ENCODE data around the gene FAM229A. TPM values are rescaled to one million over a fixed set of nuclear protein-coding genes. Genes with fewer than 3 reads are reported as not detected.

The FAM229A gene
- polyA plus RNA-seq, 4 donors, result 4.9 to 69.8 (median 28.0) TPM

DNA sequence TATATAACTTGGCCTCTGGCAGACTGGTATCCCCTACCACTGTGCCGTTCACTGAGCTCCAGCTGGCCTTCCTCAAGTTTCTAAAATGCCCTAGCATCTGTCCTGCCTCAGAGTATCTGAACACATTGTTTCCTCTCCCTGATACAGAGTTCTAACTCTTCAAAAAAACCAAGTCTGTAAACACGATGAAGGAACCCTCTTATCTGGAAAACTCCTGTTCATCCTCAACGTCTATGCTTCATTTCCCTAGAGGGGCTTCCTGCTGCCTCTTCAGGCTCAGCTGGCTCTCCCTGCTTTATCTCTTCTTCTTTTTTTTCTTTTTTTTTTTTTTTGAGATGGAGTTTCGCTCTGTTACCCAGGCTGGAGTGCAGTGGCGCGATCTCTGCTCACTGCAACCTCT, 26.4 kb upstream of the FAM229A start:
- H3K27ac ChIP-seq (ENCODE audit: low read depth in 1 of 3, low read length in 2 of 3), result no peak overlapping the region
- no peak for FAIRE-seq
- no peak overlapping the region for H3K4me3 ChIP-seq (ENCODE audit: low read depth in 1 of 3, low read length in 3 of 3)

DNA sequence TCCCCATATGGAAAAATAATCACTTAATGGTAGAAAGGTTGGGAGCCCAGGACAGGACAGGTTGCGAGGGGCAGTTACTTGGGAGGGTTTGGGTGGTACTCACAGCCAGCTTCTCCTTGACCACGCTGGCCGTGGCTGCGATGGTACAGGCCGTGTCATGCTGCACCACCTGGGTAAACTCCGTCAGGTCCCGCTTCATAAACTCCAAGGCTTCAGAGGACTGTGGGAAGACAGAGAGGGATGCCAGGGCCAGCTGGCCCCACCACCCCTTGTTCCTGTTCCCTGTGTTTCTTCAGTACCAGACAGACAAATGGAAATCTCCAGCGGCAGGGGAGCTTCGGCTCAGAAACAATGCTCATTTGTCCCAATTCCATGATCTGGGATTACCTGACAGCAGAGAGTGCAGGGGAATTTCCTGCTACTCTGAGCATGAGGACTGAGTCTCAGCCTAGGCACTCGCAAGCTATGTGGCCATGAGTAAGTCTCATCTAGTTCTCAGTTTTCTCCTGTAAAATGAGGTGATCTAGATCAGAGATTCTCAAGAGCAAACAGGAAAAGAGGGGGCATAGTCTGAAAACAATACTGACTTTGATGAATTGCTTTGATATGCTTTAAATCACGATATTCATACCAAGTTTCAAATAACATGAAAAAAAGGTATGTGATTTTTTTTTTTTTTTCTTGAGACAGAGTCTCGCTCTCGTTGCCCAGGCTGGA, 24.5 kb upstream of the FAM229A start:
- Histone ChIP-seq H3K27ac (ENCODE audit: low read depth in 1 of 3, low read length in 2 of 3) (no peak overlapping the region), H3K4me1 (ENCODE audit: control insufficient read depth in 3 of 3, insufficient read depth in 2 of 3, low read depth in 1 of 3, low read length in 2 of 3) (no peaks in the 10 kb centered on the region), H3K4me3 (ENCODE audit: low read depth in 1 of 3, low read length in 3 of 3) (no peak overlapping the region), H3K9me3 (ENCODE audit: control insufficient read depth in 2 of 2, insufficient read depth in 1 of 2, low read depth in 1 of 2, low read length in 1 of 2) (no peaks in the 10 kb centered on the region), H3K36me3 (ENCODE audit: control insufficient read depth in 3 of 3, insufficient read depth in 2 of 3, low read depth in 1 of 3, low read length in 3 of 3) (peaks cover 11 to 61% (median 29%) of the 10 kb centered on the region in 3 donors), H3K27me3 (ENCODE audit: control insufficient read depth in 3 of 3, insufficient read depth in 3 of 3, low read length in 3 of 3) (no peaks in the 10 kb centered on the region)
- DNase-seq (no peak), FAIRE-seq (no peak)
- WGBS, 3 donors, result 91 to 94% (median 93%) methylated on average over 13 of the region's 13 CpGs

More for the DNA sequence above, 26.4 kb upstream of the FAM229A start:
- no peak for DNase-seq
- WGBS, 3 donors, result 80 to 89% (median 84%) methylated on average over 4 to 6 of the region's 6 CpGs
- peaks cover 7 to 54% (median 25%) of the 10 kb centered on the region in 3 donors for H3K36me3 ChIP-seq (ENCODE audit: control insufficient read depth in 3 of 3, insufficient read depth in 2 of 3, low read depth in 1 of 3, low read length in 3 of 3)
- H3K27me3 ChIP-seq (ENCODE audit: control insufficient read depth in 3 of 3, insufficient read depth in 3 of 3, low read length in 3 of 3), result no peaks in the 10 kb centered on the region
- H3K4me1 ChIP-seq (ENCODE audit: control insufficient read depth in 3 of 3, insufficient read depth in 2 of 3, low read depth in 1 of 3, low read length in 2 of 3), result peaks cover 0 to 8% (median 8%) of the 10 kb centered on the region in 3 donors
- H3K9me3 ChIP-seq (ENCODE audit: control insufficient read depth in 2 of 2, insufficient read depth in 1 of 2, low read depth in 1 of 2, low read length in 1 of 2), result no peaks in the 10 kb centered on the region

DNA sequence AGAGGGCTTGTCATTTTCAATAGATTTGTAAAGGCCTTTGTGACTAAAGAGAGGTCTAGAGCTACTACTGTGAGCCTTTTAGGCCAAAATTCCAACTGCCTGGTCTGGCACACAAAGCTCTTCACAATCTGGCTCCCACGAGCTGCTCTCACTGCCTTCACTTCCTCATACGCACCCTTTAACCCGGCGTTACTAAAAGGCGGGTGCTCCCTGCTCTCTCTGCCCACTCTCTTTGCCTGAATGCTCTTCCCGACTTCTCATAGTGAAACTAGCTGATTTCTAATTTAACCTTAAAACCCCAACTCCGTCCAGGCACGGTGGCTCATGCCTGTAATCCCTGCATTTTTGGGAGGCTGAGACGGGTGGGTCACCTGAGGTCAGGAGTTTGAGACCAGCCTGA, 17.8 kb upstream of the FAM229A start:
- Histone ChIP-seq H3K27ac (ENCODE audit: low read depth in 1 of 3, low read length in 2 of 3) (no peak overlapping the region), H3K36me3 (ENCODE audit: control insufficient read depth in 3 of 3, insufficient read depth in 2 of 3, low read depth in 1 of 3, low read length in 3 of 3) (peaks cover 24 to 81% (median 55%) of the 10 kb centered on the region in 3 donors), H3K4me1 (ENCODE audit: control insufficient read depth in 3 of 3, insufficient read depth in 2 of 3, low read depth in 1 of 3, low read length in 2 of 3) (no peaks in the 10 kb centered on the region), H3K9me3 (ENCODE audit: control insufficient read depth in 2 of 2, insufficient read depth in 1 of 2, low read depth in 1 of 2, low read length in 1 of 2) (no peaks in the 10 kb centered on the region), H3K27me3 (ENCODE audit: control insufficient read depth in 3 of 3, insufficient read depth in 3 of 3, low read length in 3 of 3) (no peaks in the 10 kb centered on the region), H3K4me3 (ENCODE audit: low read depth in 1 of 3, low read length in 3 of 3) (no peak overlapping the region)
- 88 to 96% (median 88%) methylated on average over 9 of the region's 9 CpGs for whole genome bisulfite sequencing, 3 donors
- FAIRE-seq (no peak), DNase-seq (no peak)

DNA sequence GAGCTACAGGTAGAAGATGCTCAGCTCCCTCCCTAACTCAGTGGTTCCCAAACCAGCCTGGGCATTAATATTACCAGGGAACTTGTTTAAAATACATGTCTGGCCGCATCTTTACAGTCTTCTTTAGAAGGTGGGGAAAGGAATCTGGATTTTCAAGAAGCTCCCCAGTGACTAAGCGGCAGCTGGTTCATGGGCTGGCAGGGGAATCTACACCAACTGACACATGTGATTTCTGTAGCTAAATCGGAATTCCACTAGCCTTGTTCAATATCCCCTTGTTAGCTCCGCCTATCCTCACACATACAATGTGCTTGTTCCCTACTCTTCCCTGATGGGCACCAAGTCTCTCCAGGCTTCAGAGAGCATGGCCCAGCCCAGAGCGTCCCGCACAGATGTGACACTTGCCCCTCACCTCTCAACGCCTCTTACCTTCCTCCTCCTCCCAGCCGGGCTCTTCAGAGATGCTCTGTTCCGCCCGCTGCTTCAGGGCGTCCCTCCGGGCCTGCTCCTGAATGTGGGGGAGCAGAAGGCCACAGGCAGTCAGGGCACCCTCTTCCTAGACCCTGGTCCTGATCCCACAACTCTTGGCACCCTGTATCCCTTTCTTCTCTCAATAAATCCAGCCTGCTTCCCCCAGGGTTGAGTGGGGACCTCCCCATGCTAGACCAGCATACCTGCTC, 15.4 kb upstream of the FAM229A start:
- H3K4me1 ChIP-seq (ENCODE audit: control insufficient read depth in 3 of 3, insufficient read depth in 2 of 3, low read depth in 1 of 3, low read length in 2 of 3), result no peaks in the 10 kb centered on the region
- H3K27me3 ChIP-seq (ENCODE audit: control insufficient read depth in 3 of 3, insufficient read depth in 3 of 3, low read length in 3 of 3), result no peaks in the 10 kb centered on the region
- WGBS, 3 donors, result 90 to 93% (median 92%) methylated on average over 12 of the region's 12 CpGs
- H3K9me3 ChIP-seq (ENCODE audit: control insufficient read depth in 2 of 2, insufficient read depth in 1 of 2, low read depth in 1 of 2, low read length in 1 of 2), result no peaks in the 10 kb centered on the region
- FAIRE-seq, result no peak
- no peak overlapping the region for H3K27ac ChIP-seq (ENCODE audit: low read depth in 1 of 3, low read length in 2 of 3)
- no peak overlapping the region for H3K4me3 ChIP-seq (ENCODE audit: low read depth in 1 of 3, low read length in 3 of 3)
- peaks cover 33 to 90% (median 59%) of the 10 kb centered on the region in 3 donors for H3K36me3 ChIP-seq (ENCODE audit: control insufficient read depth in 3 of 3, insufficient read depth in 2 of 3, low read depth in 1 of 3, low read length in 3 of 3)
- DNase-seq, result no peak

DNA sequence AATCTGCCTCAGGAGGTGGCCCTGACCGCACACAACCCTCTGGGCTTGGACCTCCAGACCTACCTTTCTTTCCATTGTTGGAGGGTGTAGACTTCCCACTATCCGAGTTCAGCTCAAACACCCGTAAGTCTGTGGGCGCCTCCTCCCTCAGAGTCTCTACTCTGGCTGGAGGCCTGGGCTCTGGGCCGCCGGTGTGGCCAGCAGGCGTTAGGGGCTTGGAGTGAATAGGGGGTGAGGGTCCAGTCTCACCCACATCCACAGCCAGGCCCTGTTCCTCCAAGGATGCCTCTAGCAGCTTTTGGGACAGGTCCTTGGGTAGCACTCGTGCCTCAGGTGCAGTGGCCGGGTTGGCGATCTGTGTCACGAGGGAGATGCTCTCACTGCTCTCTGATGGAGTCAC, 13.9 kb upstream of the FAM229A start:
- WGBS, 3 donors, result 96 to 97% (median 96%) methylated on average over 11 of the region's 11 CpGs
- H3K4me3 ChIP-seq (ENCODE audit: low read depth in 1 of 3, low read length in 3 of 3), result no peak overlapping the region
- H3K4me1 ChIP-seq (ENCODE audit: control insufficient read depth in 3 of 3, insufficient read depth in 2 of 3, low read depth in 1 of 3, low read length in 2 of 3), result no peaks in the 10 kb centered on the region
- DNase-seq (no peak), FAIRE-seq (no peak)
- H3K9me3 ChIP-seq (ENCODE audit: control insufficient read depth in 2 of 2, insufficient read depth in 1 of 2, low read depth in 1 of 2, low read length in 1 of 2), result no peaks in the 10 kb centered on the region
- no peak overlapping the region for H3K27ac ChIP-seq (ENCODE audit: low read depth in 1 of 3, low read length in 2 of 3)
- H3K36me3 ChIP-seq (ENCODE audit: control insufficient read depth in 3 of 3, insufficient read depth in 2 of 3, low read depth in 1 of 3, low read length in 3 of 3), result peaks cover 32 to 90% (median 64%) of the 10 kb centered on the region in 3 donors
- no peaks in the 10 kb centered on the region for H3K27me3 ChIP-seq (ENCODE audit: control insufficient read depth in 3 of 3, insufficient read depth in 3 of 3, low read length in 3 of 3)

DNA sequence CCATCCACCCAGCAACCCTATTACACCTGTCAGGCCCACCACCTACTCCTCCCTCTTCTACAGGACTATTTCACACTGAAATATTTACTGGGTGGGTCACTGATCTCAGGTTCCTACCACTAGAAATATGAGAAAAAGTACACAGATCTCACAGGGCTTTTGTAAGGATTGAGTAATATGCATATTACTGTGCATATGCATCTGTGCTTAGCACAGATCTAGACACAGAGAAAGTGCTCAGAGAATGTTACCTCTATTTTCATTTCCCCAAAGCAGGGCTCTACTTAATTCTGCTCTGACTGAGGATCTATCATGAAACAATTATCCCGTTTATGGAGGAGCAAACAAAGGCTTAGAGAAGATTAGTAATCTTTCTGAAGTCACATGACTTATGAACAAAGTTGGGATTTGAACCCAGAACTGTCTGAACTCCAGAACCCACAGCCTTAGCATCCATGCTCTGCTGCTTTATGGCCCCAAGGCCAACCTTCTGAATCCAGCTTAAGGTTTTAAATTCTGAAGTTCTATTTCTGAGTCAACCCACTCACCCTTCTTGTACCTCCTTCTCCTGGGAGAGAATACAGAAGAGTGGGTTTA, 11.8 kb upstream of the FAM229A start:
- FAIRE-seq, result no peak
- H3K36me3 ChIP-seq (ENCODE audit: control insufficient read depth in 3 of 3, insufficient read depth in 2 of 3, low read depth in 1 of 3, low read length in 3 of 3), result peaks cover 32 to 84% (median 52%) of the 10 kb centered on the region in 3 donors

DNA sequence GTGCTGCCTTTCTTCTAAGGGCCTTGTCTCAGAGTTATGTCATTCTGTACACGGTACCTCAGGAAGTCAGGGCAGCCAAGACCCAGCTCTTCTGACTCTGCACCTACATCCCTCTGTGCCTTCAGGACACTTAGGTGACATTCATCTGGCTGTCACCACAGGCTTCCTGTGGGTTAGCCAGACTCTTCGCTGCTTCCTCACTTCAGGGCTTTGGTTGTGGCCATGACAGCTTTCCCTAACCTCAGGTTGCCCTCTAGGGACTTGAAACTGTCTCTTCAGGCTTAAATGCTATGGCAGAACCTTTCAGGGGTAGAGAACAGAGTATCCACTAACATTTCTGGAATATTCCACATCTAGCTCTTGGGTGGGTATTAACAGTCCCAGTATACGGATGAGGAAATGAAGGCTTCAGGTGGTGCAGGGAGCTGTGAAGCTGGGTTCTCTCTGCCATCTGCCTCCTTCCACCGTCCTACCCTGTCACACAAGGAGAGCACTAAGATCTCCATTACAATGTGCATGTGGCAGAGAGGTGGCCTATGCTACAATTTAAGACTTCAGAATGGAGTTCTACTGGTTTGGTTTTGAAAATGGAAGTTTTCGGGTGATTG, 10.0 kb upstream of the FAM229A start:
- Histone ChIP-seq H3K4me3 (ENCODE audit: low read depth in 1 of 3, low read length in 3 of 3) (no peak overlapping the region), H3K27me3 (ENCODE audit: control insufficient read depth in 3 of 3, insufficient read depth in 3 of 3, low read length in 3 of 3) (no peaks in the 10 kb centered on the region), H3K27ac (ENCODE audit: low read depth in 1 of 3, low read length in 2 of 3) (no peak overlapping the region), H3K9me3 (ENCODE audit: control insufficient read depth in 2 of 2, insufficient read depth in 1 of 2, low read depth in 1 of 2, low read length in 1 of 2) (no peaks in the 10 kb centered on the region), H3K4me1 (ENCODE audit: control insufficient read depth in 3 of 3, insufficient read depth in 2 of 3, low read depth in 1 of 3, low read length in 2 of 3) (no peaks in the 10 kb centered on the region), H3K36me3 (ENCODE audit: control insufficient read depth in 3 of 3, insufficient read depth in 2 of 3, low read depth in 1 of 3, low read length in 3 of 3) (peaks cover 26 to 80% (median 45%) of the 10 kb centered on the region in 3 donors)
- WGBS, 3 donors, result 79 to 85% (median 85%) methylated on average over 5 of the region's 5 CpGs
- FAIRE-seq (no peak), DNase-seq (peak in 1 of 2 donors; percentile 39)

More for the DNA sequence above, 11.8 kb upstream of the FAM229A start:
- DNase-seq, result no peak
- no peaks in the 10 kb centered on the region for H3K27me3 ChIP-seq (ENCODE audit: control insufficient read depth in 3 of 3, insufficient read depth in 3 of 3, low read length in 3 of 3)
- 14 to 51% (median 41%) methylated on average over 1 of the region's 1 CpG for WGBS, 3 donors
- no peaks in the 10 kb centered on the region for H3K9me3 ChIP-seq (ENCODE audit: control insufficient read depth in 2 of 2, insufficient read depth in 1 of 2, low read depth in 1 of 2, low read length in 1 of 2)
- no peaks in the 10 kb centered on the region for H3K4me1 ChIP-seq (ENCODE audit: control insufficient read depth in 3 of 3, insufficient read depth in 2 of 3, low read depth in 1 of 3, low read length in 2 of 3)
- H3K4me3 ChIP-seq (ENCODE audit: low read depth in 1 of 3, low read length in 3 of 3), result no peak overlapping the region
- H3K27ac ChIP-seq (ENCODE audit: low read depth in 1 of 3, low read length in 2 of 3), result no peak overlapping the region

DNA sequence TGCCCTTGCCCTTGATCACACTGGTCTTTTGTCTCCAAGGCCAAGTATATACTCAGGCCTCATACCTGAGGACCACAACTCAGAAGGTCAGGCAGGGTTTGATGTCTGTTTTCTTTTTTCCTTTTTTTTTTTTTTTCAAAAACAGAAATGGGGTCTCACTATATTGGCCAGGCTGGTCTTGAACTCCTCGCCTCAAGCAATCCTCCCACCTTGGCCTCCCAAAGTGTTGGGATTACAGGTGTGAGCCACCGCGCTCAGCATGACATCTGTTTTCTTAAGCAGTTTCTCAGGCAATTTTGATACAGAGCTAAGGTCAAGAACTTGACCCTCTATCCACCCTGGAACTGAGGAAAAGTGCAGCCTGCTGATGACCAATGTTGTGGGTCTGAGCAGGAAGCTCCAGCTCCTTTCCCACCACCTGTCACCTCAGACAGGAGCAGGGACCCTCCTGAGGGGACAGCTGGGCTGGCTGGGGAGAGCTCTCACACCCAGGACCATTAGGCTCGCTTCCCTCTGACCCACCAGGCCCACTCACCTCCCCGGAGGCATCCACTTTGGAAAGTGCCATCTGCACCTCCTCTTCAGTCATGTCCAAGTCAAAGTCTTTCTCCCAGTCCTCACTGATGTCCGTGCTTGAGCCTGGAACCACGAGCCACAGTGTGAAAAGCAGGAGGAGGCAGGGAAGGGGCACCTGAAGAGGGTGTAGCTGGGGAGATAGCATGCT, 5.8 kb upstream of the FAM229A start:
- Histone ChIP-seq H3K27ac (ENCODE audit: low read depth in 1 of 3, low read length in 2 of 3) (no peak overlapping the region), H3K4me1 (ENCODE audit: control insufficient read depth in 3 of 3, insufficient read depth in 2 of 3, low read depth in 1 of 3, low read length in 2 of 3) (no peaks in the 10 kb centered on the region), H3K9me3 (ENCODE audit: control insufficient read depth in 2 of 2, insufficient read depth in 1 of 2, low read depth in 1 of 2, low read length in 1 of 2) (no peaks in the 10 kb centered on the region), H3K27me3 (ENCODE audit: control insufficient read depth in 3 of 3, insufficient read depth in 3 of 3, low read length in 3 of 3) (no peaks in the 10 kb centered on the region), H3K4me3 (ENCODE audit: low read depth in 1 of 3, low read length in 3 of 3) (no peak overlapping the region), H3K36me3 (ENCODE audit: control insufficient read depth in 3 of 3, insufficient read depth in 2 of 3, low read depth in 1 of 3, low read length in 3 of 3) (peaks cover 10 to 82% (median 29%) of the 10 kb centered on the region in 3 donors)
- DNase-seq, result no peak
- WGBS, 3 donors, result 90 to 95% (median 91%) methylated on average over 7 of the region's 7 CpGs
- no peak for FAIRE-seq
